Spleen (tissue), 13 donors: ENCODE results near the gene CDC23. TPM values are rescaled to one million over a fixed set of nuclear protein-coding genes. Genes with fewer than 3 reads are reported as not detected.
A peak's percentile ranks its signal among the peaks of the same experiment; 100 is the strongest.

ENCODE experiments used
- DNase-seq: peaks from one replicate; pipeline ENCODE4 v3.0.0-alpha.2; 2020
- H3K27ac ChIP-seq, 8 donors: fragments of 200-600 bp; sonication (generic) in 7 of 8; 1 replicate in 4 of 8; 2 replicates in 4 of 8; pipeline versions ENCODE4 v1.5.0 to v1.8.0; 2016 to 2021; ENCODE audit warnings: inconsistent platforms in 4 of 8, mild to moderate bottlenecking in 4 of 8, moderate library complexity in 1 of 8
- H3K27me3 ChIP-seq, 7 donors: fragments of 200-600 bp; sonication (generic) in 6 of 7; replicated peaks in 1 of 7; 1 replicate in 4 of 7; 2 replicates in 3 of 7; pipeline versions ENCODE4 v1.5.0 to v1.8.0; 2016 to 2021; ENCODE audit warnings: inconsistent platforms in 3 of 7, mild to moderate bottlenecking in 1 of 7
- H3K36me3 ChIP-seq, 6 donors: fragments of 200-600 bp; sonication (generic) in 5 of 6; 1 replicate in 4 of 6; 2 replicates in 2 of 6; pipeline versions ENCODE4 v1.5.0 to v1.8.0; 2016 to 2021; ENCODE audit warnings: inconsistent platforms in 2 of 6
- H3K4me1 ChIP-seq, 6 donors: fragments of 200-600 bp; sonication (generic) in 5 of 6; 1 replicate in 3 of 6; 2 replicates in 3 of 6; pipeline versions ENCODE4 v1.5.0 to v1.8.0; 2016 to 2021; ENCODE audit warnings: inconsistent platforms in 3 of 6
- H3K4me3 ChIP-seq, 8 donors: fragments of 200-600 bp; sonication (generic) in 7 of 8; 1 replicate in 4 of 8; 2 replicates in 4 of 8; pipeline versions ENCODE4 v1.5.0 to v1.8.0; 2016 to 2021; ENCODE audit warnings: inconsistent platforms in 4 of 8, mild to moderate bottlenecking in 4 of 8, moderate library complexity in 2 of 8
- H3K9me3 ChIP-seq, 8 donors: fragments of 200-600 bp; sonication (generic) in 7 of 8; 1 replicate in 4 of 8; 2 replicates in 4 of 8; pipeline versions ENCODE4 v1.5.0 to v1.8.0; 2016 to 2021; ENCODE audit warnings: inconsistent platforms in 4 of 8
- POLR2A ChIP-seq, 3 donors: fragments of 450-650 bp; IDR thresholded peaks; one replicate each; pipeline ENCODE4 v1.5.1; 2017; ENCODE audit warnings: antibody characterized with exemption in 3 of 3, mild to moderate bottlenecking in 1 of 3
- POLR2AphosphoS5 ChIP-seq, 3 donors: sonication (generic); formaldehyde crosslinking; IDR thresholded peaks; one replicate each; pipeline ENCODE4 v1.5.1; 2017; ENCODE audit warnings: antibody characterized with exemption in 3 of 3
- WGBS, 5 donors: extraction: QIAGEN DNeasy Blood & Tissue Kit in 3 of 5; methylation state at CpG; one replicate each; pipeline versions ENCODE4 v1.1.5 to v1.1.7; 2013 to 2018; 5-methylcytosine and 5-hydroxymethylcytosine counted together
- intact Hi-C: fragments of 100-400 bp; cut with DNase I; formaldehyde crosslinking; loops from one replicate; pipeline ENCODE4 v1.15.0; 2023; ENCODE audit warnings: low total_unique reads
- long read RNA-seq, 2 donors: transcript quantifications; one replicate each; lab custom pipeline, GENCODE V29; 2026
- polyA plus RNA-seq, 3 donors: library from polyadenylated mRNA; stranded (reverse); fragments of 200-250 nt; gene quantifications; one replicate each; pipeline ENCODE4 v1.2.1, GENCODE V29; 2013
- total RNA-seq, 7 donors: library from RNA; depleted of rRNA in 3 of 7; stranded (reverse); fragments of >200 nt in 3 of 7; fragmentation: NEBNext Ultra II Directional in 4 of 7; extraction: Animal tissue kit (Norgen Biotek cat#: 25700) in 4 of 7; gene quantifications; one replicate each; pipeline versions ENCODE4 v1.1.0 to v1.2.1, GENCODE V29; 2016 to 2021
- TF ChIP-seq, protein P1 (sequence below), 11 experiments: fragments of 200-600 bp in 7 of 11; fragments of 450-650 bp in 4 of 11; sonication (generic) in 4 of 11; IDR thresholded peaks in 8 of 11; conservative IDR thresholded peaks in 3 of 11; 1 replicate in 7 of 11; 2 replicates in 4 of 11; pipeline versions ENCODE4 v1.4.0 to v1.8.0; 2016 to 2021; ENCODE audit warnings: antibody characterized with exemption in 11 of 11, inconsistent platforms in 4 of 11, mild to moderate bottlenecking in 1 of 11
- donor health status: healthy with polysubstance abuse.
- donor health status: DM: no; HTN: no; CAD: no; lungs with moderate emphysema.
- donor health status: DM: no; HTN: no; CAD: no.
- donor health status: Bipolar disorder and iron deficiency.
- donor health status: healthy.
- donor health status: DM: no; HTN: no; CAD: no.
- donor health status: DM: yes; HTN: yes; CAD: no.

CDC23 gene, protein sequence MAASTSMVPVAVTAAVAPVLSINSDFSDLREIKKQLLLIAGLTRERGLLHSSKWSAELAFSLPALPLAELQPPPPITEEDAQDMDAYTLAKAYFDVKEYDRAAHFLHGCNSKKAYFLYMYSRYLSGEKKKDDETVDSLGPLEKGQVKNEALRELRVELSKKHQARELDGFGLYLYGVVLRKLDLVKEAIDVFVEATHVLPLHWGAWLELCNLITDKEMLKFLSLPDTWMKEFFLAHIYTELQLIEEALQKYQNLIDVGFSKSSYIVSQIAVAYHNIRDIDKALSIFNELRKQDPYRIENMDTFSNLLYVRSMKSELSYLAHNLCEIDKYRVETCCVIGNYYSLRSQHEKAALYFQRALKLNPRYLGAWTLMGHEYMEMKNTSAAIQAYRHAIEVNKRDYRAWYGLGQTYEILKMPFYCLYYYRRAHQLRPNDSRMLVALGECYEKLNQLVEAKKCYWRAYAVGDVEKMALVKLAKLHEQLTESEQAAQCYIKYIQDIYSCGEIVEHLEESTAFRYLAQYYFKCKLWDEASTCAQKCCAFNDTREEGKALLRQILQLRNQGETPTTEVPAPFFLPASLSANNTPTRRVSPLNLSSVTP
- 10 to 100 TPM; 21.0 to 28.6 (median 23.3) TPM for total RNA-seq
- 10 to 100 TPM in 2 of 3 donors, 1 to 10 TPM in 1; 8.7 to 14.0 (median 12.2) TPM for polyA plus RNA-seq
- long read RNA-seq, donor 1, partial matches to known transcripts: 0 of 8 reads
- long read RNA-seq, donor 1, other reads (novel, unspliced or antisense): 0 of 8 reads
- long read RNA-seq, donor 2, transcript CDC23-202 (16 exons, 3,155 nt): major isoform, 8 of 9 reads
- long read RNA-seq, donor 2, partial matches to known transcripts: 0 of 9 reads
- long read RNA-seq, donor 2, other reads (novel, unspliced or antisense): 0 of 9 reads

DNA sequence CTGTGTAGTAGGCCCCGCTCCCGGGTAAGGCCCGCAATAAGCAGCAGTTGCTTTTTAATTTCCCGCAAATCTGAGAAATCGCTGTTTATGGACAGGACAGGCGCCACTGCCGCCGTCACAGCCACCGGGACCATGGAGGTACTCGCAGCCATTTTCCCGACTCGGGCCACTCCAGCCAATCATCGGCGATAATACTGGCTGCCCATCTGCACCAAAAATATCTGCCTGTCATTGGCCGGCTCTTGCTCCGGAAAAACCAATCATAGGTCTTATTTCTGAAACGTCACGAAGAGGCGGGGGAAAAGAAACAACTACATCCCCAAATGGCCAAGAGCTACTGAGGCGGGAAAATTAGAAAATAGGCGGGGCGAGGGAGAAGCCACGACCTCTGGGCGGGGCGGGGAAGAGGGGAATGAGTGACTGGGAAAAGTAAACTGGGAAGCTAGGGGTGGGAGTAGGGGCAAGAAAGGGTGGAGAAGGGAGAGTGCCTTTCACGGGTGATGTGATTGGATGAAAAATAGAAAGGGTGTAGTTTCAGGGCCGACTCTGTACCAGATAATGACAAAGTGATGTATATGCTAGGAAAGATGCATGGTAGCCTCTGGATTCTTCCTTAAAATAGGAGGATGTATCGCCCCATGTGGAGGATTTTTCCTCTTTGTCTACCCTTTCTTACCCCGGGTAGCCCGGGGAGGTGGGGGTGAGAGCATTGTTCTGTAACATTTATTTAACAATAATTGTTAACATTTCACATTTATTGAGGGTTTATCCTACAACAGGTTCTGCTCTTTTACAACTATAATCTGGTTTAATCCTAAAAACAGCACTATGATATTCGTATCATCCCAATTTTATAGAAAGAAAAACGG, at the start of gene CDC23:
TSS of gene CDC23 (minus strand) at position 163 of the 869 bp plus-strand sequence. CDS start at position 152, 11 bp downstream.
- peak; percentile 81 to 92 (median 89) for TF ChIP-seq POLR2AphosphoS5 (IDR thresholded peaks at IDR 0.05)
- TF ChIP-seq, protein P1, sequence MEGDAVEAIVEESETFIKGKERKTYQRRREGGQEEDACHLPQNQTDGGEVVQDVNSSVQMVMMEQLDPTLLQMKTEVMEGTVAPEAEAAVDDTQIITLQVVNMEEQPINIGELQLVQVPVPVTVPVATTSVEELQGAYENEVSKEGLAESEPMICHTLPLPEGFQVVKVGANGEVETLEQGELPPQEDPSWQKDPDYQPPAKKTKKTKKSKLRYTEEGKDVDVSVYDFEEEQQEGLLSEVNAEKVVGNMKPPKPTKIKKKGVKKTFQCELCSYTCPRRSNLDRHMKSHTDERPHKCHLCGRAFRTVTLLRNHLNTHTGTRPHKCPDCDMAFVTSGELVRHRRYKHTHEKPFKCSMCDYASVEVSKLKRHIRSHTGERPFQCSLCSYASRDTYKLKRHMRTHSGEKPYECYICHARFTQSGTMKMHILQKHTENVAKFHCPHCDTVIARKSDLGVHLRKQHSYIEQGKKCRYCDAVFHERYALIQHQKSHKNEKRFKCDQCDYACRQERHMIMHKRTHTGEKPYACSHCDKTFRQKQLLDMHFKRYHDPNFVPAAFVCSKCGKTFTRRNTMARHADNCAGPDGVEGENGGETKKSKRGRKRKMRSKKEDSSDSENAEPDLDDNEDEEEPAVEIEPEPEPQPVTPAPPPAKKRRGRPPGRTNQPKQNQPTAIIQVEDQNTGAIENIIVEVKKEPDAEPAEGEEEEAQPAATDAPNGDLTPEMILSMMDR (IDR thresholded peaks at IDR 0.05 in 8 of 11, conservative IDR thresholded peaks at IDR 0.05 in 3 of 11): no peak
- WGBS, 5 donors: 1 to 2% (median 1%) methylated on average over 29 to 32 of the region's 32 CpGs
- H3K27me3 ChIP-seq: no peaks in the 10 kb centered on the region
- no peaks in the 10 kb centered on the region for H3K9me3 ChIP-seq
- intact Hi-C loops: no loop called here
- DNase-seq: peak; percentile 94
- H3K4me3 ChIP-seq: peak within 1 kb of the TSS; percentile 91 to 99 (median 96)
- peak within 1 kb of the TSS in 7 of 8 donors; percentile 74 to 90 (median 85) for H3K27ac ChIP-seq
- H3K4me1 ChIP-seq: peaks cover 22 to 41% (median 35%) of the 10 kb centered on the region in 6 donors
- H3K36me3 ChIP-seq: peaks cover 0 to 28% (median 6%) of the 10 kb centered on the region in 6 donors

DNA sequence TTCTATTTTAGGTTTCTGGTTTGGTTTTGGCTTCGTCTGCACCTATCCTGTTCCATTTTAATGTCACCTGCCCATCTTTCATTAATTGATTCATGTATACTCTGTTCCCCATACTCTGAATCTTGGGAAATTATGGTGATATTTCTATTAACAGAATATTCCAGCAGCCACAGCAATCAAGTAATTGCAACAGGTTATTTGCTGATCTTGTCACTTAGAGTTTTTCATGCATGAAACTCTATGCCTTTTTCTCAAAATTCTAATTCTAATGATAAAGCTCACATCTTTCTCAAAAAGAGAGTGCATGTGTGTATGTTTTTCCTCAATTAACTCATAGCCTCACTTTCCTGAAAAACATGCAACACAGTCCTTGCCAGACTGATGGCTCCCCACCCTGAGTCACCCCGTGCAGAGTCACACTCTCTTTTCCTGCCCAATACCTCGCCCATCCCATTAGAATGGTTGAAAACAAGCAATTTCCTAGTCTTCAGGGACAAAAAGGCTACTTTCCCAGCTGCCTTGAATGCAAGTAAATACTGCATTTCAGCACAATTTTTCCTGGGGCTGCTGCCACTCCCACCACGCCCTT, 45.7 kb upstream of the CDC23 start:
- H3K36me3 ChIP-seq: no peaks in the 10 kb centered on the region
- H3K27ac ChIP-seq: no peak overlapping the region
- H3K4me1 ChIP-seq: no peaks in the 10 kb centered on the region
- intact Hi-C loops: no loop called here
- peaks cover 0 to 4% (median 0%) of the 10 kb centered on the region in 7 donors for H3K27me3 ChIP-seq
- WGBS, 5 donors: 63 to 80% (median 70%) methylated on average over 4 of the region's 4 CpGs
- DNase-seq: no peak
- TF ChIP-seq POLR2AphosphoS5 (IDR thresholded peaks at IDR 0.05) (no peak), POLR2A (IDR thresholded peaks at IDR 0.05) (no peak)
- TF ChIP-seq, protein P1 (IDR thresholded peaks at IDR 0.05 in 8 of 11, conservative IDR thresholded peaks at IDR 0.05 in 3 of 11): no peak
- no peak overlapping the region for H3K4me3 ChIP-seq
- H3K9me3 ChIP-seq: no peaks in the 10 kb centered on the region

DNA sequence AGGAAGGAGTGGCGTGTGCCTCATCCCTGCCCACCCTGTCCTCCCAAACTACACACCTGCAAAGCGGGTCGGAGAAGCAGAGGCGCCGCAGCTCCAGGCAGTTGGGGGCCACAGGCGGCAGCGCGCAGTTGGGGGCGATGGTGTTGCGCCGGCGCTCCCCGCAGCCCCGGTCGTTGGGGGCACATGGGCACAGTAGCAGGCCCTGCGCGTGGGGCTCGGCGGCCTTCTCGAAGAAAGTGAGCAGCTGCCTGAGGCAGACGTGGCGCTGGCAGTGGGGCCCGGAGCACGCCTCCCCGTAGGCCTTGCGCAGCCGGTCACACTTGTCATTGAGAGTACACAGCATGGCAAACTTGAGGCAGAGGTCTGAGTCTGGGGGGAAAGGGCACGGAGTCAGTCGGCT, 44.5 kb upstream of the CDC23 start:
- H3K9me3 ChIP-seq: no peaks in the 10 kb centered on the region
- no peak overlapping the region for H3K4me3 ChIP-seq
- DNase-seq: no peak
- no peak for TF ChIP-seq POLR2AphosphoS5 (IDR thresholded peaks at IDR 0.05)
- no peak for TF ChIP-seq POLR2A (IDR thresholded peaks at IDR 0.05)
- TF ChIP-seq, protein P1 (IDR thresholded peaks at IDR 0.05 in 8 of 11, conservative IDR thresholded peaks at IDR 0.05 in 3 of 11): no peak
- 81 to 94% (median 82%) methylated on average over 3 to 29 of the region's 29 CpGs for WGBS, 5 donors
- peaks cover 0 to 4% (median 0%) of the 10 kb centered on the region in 7 donors for H3K27me3 ChIP-seq
- no peaks in the 10 kb centered on the region for H3K4me1 ChIP-seq
- H3K27ac ChIP-seq: no peak overlapping the region
- intact Hi-C loops: no loop called here
- no peaks in the 10 kb centered on the region for H3K36me3 ChIP-seq
